ENCODE measurements around the gene SLC9B1. TPM values are rescaled to one million over a fixed set of nuclear protein-coding genes. Genes with fewer than 3 reads are reported as not detected.
"Not testable (repeated sequence)": the region's sequence is repeated elsewhere in the genome, so short reads cannot be mapped to it uniquely, and the experiment has no call there.

SLC9B1 gene
- polyA plus RNA-seq, 1 of the 3 experiments (the other 2 are of a cell fraction) = 0.21 TPM

DNA sequence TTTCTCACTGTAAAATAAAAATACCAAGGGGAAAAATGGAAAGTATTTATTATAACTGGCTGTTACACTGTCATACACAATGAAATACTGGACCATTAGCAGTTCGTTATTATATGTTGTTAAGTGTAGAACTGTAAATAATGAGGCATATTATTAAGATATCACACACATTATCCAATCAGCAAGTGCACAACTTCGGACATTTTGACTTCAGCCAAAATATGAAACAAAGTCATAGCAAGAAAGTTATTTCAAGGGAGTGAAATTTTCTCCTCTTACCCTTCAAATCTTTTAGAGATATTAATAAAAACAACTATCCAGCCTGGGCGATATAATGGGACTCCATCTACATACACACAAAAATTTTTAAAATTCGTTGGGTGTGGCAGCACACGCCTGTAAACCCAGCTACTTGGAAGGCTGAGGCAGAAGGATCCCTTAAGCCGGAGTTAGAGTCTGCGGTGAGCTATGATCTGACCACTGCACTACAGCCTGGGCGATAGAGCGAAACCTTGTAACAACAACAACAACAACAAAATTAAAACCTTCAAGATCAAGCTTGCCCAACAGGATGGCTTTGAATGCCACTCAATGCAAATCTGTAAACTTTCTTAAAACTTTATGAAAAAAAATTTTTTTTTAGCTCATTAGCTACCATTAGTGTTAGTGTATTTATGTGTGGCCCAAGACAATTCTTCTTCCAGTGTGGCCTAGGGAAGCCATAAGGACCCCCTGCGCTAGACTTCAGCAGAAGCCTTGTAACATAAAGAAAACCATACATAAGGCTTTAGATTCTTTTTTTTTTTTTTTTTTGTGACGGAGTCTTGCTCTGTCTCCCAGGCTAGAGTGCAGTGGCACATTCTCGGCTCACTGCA is 152.0 kb downstream of the SLC9B1 start (continued):
- TF ChIP-seq, protein P1, sequence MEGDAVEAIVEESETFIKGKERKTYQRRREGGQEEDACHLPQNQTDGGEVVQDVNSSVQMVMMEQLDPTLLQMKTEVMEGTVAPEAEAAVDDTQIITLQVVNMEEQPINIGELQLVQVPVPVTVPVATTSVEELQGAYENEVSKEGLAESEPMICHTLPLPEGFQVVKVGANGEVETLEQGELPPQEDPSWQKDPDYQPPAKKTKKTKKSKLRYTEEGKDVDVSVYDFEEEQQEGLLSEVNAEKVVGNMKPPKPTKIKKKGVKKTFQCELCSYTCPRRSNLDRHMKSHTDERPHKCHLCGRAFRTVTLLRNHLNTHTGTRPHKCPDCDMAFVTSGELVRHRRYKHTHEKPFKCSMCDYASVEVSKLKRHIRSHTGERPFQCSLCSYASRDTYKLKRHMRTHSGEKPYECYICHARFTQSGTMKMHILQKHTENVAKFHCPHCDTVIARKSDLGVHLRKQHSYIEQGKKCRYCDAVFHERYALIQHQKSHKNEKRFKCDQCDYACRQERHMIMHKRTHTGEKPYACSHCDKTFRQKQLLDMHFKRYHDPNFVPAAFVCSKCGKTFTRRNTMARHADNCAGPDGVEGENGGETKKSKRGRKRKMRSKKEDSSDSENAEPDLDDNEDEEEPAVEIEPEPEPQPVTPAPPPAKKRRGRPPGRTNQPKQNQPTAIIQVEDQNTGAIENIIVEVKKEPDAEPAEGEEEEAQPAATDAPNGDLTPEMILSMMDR (IDR thresholded peaks at IDR 0.05) = no peak
- no peak for TF ChIP-seq POLR2AphosphoS5 (IDR thresholded peaks at IDR 0.05; ENCODE audit: low read depth, low read length)
- no peak for TF ChIP-seq FOXM1 (IDR thresholded peaks at IDR 0.05; ENCODE audit: low read depth)
- no peak for TF ChIP-seq FOXJ3 (CRISPR knock-in tag; IDR thresholded peaks at IDR 0.05)
- TF ChIP-seq, protein P2, sequence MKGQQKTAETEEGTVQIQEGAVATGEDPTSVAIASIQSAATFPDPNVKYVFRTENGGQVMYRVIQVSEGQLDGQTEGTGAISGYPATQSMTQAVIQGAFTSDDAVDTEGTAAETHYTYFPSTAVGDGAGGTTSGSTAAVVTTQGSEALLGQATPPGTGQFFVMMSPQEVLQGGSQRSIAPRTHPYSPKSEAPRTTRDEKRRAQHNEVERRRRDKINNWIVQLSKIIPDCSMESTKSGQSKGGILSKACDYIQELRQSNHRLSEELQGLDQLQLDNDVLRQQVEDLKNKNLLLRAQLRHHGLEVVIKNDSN (IDR thresholded peaks at IDR 0.05; ENCODE audit: borderline replicate concordance, low read depth) = no peak
- TF ChIP-seq TAF1 (IDR thresholded peaks at IDR 0.05; ENCODE audit: borderline replicate concordance, low read depth, low read length) = no peak
- TF ChIP-seq CHD2 (IDR thresholded peaks at IDR 0.05; ENCODE audit: low read length, partially characterized antibody) = no peak
- no peak for TF ChIP-seq RFX5 (IDR thresholded peaks at IDR 0.05; ENCODE audit: low read length)
- no peak for TF ChIP-seq JUND (IDR thresholded peaks at IDR 0.05)

DNA sequence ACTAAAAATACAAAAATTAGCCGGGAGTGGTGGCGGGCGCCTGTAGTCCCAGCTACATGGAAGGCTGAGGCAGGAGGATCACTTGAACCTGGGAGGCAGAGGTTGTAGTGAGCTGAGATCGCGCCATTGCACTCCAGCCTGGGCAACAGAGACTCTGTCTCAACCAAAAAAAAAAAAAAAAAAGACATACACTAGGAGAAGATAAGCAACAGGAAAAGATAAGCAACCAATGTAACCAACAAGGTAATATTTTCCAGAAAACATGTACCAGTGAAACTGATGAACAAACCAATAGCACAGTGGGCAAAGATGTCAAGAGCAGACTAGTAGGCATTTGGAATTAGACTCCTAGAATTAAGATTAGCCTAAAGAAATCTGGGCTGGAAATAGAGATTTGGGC is 154.2 kb downstream of the SLC9B1 start:
- CTCF ChIA-PET = not testable (repeated sequence)
- 100% methylated on average over 5 of the region's 5 CpGs for WGBS (ENCODE audit: low lambda C conversion rate)

DNA sequence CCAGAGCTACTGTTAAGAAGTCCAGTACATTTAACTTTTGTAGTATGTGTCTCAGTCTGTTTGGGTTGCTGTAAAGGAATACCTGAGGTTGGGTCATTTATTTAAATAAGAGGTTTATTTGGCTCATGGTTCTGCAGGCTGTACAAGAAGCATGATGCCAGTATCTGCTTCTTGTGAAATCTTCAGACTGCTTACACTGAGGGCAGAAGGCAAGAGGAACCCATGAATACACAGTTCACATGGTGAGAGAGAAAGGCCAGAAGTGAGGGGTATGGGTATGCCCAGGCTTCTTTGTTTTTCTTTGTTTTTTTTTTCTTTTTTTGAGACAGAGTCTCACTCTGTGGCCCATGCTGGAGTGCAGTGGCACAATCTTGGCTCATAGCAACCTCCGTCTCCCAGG is 156.8 kb downstream of the SLC9B1 start:
- Histone ChIP-seq H3K4me1 (ENCODE audit: control insufficient read depth in 1 of 2, insufficient read depth in 2 of 2, low read depth in 1 of 2, low read length in 1 of 2) (peaks cover 2 to 9% of the 10 kb centered on the region in 2 experiments; a peak in 3 of 4 replicates), H2AFZ (ENCODE audit: low read depth) (no peak overlapping the region), H3K9me3 (peaks cover 2% of the 10 kb centered on the region; the same call in 1 of the 2 replicates), H3K36me3 (replicated peaks in 1 of 2; ENCODE audit: control insufficient read depth in 1 of 2, insufficient read depth in 2 of 2, low read length in 1 of 2) (peaks cover 2 to 7% of the 10 kb centered on the region in 2 experiments), H3K9ac (no peak overlapping the region), H4K20me1 (ENCODE audit: insufficient read depth) (no peaks in the 10 kb centered on the region), H3K79me2 (ENCODE audit: insufficient read depth) (peaks cover 43% of the 10 kb centered on the region), H3K4me3 (ENCODE audit: low read depth in 2 of 2, low read length in 1 of 2) (no peak overlapping the region), H3K9me2 (no peaks in the 10 kb centered on the region), H3K27me3 (ENCODE audit: insufficient read depth) (no peaks in the 10 kb centered on the region), H3K27ac (ENCODE audit: low read depth in 2 of 2, low read length in 1 of 2) (no peak overlapping the region), H3F3A (replicated peaks; ENCODE audit: insufficient read depth) (no peaks in the 10 kb centered on the region), H3K4me2 (no peak overlapping the region)
- no peak for DNase-seq
- POLR2A ChIA-PET = no interaction called here
- TF ChIP-seq EZH2phosphoT487 (IDR thresholded peaks at IDR 0.05; ENCODE audit: borderline replicate concordance, low read depth) = no peak
- TF ChIP-seq CHD2 (IDR thresholded peaks at IDR 0.05; ENCODE audit: low read length, partially characterized antibody) = no peak
- no peak for TF ChIP-seq FOXJ3 (CRISPR knock-in tag; IDR thresholded peaks at IDR 0.05)
- TF ChIP-seq TAF1 (IDR thresholded peaks at IDR 0.05; ENCODE audit: borderline replicate concordance, low read depth, low read length) = no peak
- TF ChIP-seq, protein P3, sequence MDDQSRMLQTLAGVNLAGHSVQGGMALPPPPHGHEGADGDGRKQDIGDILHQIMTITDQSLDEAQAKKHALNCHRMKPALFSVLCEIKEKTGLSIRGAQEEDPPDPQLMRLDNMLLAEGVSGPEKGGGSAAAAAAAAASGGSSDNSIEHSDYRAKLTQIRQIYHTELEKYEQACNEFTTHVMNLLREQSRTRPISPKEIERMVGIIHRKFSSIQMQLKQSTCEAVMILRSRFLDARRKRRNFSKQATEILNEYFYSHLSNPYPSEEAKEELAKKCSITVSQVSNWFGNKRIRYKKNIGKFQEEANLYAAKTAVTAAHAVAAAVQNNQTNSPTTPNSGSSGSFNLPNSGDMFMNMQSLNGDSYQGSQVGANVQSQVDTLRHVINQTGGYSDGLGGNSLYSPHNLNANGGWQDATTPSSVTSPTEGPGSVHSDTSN (IDR thresholded peaks at IDR 0.05) = no peak
- TF ChIP-seq TEAD4 (IDR thresholded peaks at IDR 0.05; ENCODE audit: borderline replicate concordance, insufficient read depth) = no peak
- TF ChIP-seq FOSL2 (IDR thresholded peaks at IDR 0.05; ENCODE audit: borderline replicate concordance, low read depth) = no peak
- TF ChIP-seq RXRA (IDR thresholded peaks at IDR 0.05; ENCODE audit: borderline replicate concordance, low read depth) = no peak
- CTCF ChIA-PET = no interaction called here
- 95% methylated on average over 1 of the region's 1 CpG for WGBS (ENCODE audit: low lambda C conversion rate)

More for the DNA sequence above, 154.2 kb downstream of the SLC9B1 start:
- H3K4me3 ChIP-seq (ENCODE audit: low read depth in 2 of 2, low read length in 1 of 2); H2AFZ ChIP-seq (ENCODE audit: low read depth); H4K20me1 ChIP-seq (ENCODE audit: insufficient read depth); H3K4me1 ChIP-seq (ENCODE audit: control insufficient read depth in 1 of 2, insufficient read depth in 2 of 2, low read depth in 1 of 2, low read length in 1 of 2); POLR2A ChIA-PET; DNase-seq; H3K4me2 ChIP-seq; H3K9me2 ChIP-seq; H3K9ac ChIP-seq; H3K36me3 ChIP-seq (replicated peaks in 1 of 2; ENCODE audit: control insufficient read depth in 1 of 2, insufficient read depth in 2 of 2, low read length in 1 of 2); H3K27me3 ChIP-seq (ENCODE audit: insufficient read depth); H3K27ac ChIP-seq (ENCODE audit: low read depth in 2 of 2, low read length in 1 of 2); H3F3A ChIP-seq (replicated peaks; ENCODE audit: insufficient read depth); H3K9me3 ChIP-seq: not testable (repeated sequence)
- peaks cover 58% of the 10 kb centered on the region for H3K79me2 ChIP-seq (ENCODE audit: insufficient read depth)
